NCI-H2081 (cell line): Measurements from ENCODE around the gene SIPA1L2.

Source experiments
- DNase-seq, 2 experiments: peaks; one replicate each; lab custom pipeline; 2025; lab: John Stamatoyannopoulos, UW

The SIPA1L2 gene, protein sequence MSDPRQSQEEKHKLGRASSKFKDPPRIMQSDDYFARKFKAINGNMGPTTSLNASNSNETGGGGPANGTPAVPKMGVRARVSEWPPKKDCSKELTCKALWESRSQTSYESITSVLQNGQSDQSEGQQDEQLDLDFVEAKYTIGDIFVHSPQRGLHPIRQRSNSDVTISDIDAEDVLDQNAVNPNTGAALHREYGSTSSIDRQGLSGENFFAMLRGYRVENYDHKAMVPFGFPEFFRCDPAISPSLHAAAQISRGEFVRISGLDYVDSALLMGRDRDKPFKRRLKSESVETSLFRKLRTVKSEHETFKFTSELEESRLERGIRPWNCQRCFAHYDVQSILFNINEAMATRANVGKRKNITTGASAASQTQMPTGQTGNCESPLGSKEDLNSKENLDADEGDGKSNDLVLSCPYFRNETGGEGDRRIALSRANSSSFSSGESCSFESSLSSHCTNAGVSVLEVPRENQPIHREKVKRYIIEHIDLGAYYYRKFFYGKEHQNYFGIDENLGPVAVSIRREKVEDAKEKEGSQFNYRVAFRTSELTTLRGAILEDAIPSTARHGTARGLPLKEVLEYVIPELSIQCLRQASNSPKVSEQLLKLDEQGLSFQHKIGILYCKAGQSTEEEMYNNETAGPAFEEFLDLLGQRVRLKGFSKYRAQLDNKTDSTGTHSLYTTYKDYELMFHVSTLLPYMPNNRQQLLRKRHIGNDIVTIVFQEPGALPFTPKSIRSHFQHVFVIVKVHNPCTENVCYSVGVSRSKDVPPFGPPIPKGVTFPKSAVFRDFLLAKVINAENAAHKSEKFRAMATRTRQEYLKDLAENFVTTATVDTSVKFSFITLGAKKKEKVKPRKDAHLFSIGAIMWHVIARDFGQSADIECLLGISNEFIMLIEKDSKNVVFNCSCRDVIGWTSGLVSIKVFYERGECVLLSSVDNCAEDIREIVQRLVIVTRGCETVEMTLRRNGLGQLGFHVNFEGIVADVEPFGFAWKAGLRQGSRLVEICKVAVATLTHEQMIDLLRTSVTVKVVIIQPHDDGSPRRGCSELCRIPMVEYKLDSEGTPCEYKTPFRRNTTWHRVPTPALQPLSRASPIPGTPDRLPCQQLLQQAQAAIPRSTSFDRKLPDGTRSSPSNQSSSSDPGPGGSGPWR (N-terminal part only)

DNA sequence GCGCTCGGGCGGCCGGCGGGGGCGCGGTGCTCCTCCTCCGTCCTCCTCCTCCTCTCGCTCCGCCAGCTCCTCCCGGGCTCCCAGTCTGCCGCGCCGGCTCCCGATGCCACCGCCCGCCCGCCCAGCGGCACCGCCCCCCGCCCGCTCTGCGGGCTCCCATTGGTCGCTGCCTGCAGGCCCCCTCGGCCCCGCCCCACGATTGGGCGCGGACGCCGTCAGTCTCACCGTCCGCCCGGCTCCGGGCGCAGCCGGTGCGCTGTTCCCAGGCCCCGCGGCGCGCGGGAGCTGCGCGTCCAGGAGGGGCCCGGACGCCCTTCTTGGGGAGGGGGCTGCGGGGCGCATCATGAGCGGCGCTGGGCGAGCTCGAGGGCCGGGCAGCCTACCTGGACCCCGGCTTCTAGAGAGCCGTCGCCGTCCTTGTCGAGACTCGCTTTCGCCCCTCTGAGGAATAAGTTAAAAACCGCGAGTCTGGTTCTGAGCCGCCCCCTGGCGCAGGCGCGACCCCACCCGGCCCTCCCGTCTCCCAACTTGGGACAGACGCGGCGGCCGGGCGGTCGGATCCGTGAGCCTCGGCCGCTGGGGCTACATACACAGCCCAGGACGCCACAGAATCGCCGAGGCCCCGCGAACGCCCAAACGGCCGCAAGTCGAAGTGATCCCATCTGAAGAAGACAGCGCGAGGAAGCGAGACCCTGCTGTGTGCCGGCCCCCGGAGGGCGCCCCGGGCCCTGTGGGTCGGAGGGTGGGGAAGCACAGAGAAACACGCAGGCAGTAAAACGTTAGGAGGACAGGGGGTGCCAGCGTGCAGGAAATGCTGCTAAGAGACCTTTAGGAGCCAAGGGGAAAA is at the start of gene SIPA1L2:
Gene SIPA1L2, minus strand, starts transcription at position 87 of the 847 bp plus-strand sequence. CDS start 114,794 bp downstream, outside the sequence.
- peak; percentile 91 to 92 for DNase-seq

DNA sequence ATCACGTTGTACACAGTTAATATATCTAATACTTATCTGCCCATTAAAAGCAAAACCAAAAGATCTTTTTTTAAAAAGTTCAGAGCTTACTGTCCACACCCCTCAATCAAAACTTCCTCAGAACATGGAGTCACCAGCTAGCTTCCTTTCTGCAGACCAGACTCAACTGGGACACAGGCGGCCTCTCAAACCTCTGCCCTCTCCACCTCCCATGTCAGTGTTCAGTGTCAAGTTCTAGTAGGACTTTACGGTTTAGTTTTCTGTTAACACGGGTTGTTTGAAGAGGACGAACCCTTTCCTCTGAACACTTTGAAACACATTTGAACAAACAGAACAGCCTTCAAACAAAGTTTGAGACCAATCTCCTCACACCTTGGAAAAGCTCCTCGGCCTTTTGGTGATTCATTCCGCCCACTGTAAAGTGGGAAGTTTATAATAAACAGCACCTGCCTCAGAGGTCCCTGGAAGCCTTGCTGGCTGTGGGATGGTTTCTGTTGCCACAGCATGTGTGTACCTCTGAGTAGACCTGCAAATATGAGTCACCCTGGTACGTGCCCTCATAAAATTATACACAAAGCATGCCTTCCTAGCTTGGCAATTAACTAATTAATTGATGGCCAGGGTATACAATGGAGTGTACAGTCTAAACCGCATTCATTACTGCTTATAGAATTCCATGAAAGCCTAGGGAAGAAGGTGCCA is 48.4 kb upstream of the SIPA1L2 start:
- DNase-seq, result no peak

DNA sequence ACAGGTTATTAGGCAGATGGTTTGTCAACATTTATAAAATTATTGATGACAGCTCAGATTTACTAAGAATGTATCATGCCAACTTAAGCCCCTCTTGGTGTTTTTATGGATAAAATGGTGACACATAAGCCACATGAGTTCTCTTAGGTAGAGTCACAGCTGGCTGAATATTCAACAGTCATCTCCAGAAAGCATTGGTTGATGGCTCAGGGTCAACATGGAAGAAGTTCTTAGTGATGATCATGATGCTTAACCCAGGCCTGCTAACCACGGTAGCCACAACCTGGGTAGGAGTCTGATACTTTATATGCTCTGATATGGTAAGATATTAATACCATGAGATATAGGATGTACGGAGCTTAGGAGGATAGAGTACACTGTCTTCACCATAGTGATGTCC is 46.4 kb upstream of the SIPA1L2 start:
- no peak for DNase-seq

DNA sequence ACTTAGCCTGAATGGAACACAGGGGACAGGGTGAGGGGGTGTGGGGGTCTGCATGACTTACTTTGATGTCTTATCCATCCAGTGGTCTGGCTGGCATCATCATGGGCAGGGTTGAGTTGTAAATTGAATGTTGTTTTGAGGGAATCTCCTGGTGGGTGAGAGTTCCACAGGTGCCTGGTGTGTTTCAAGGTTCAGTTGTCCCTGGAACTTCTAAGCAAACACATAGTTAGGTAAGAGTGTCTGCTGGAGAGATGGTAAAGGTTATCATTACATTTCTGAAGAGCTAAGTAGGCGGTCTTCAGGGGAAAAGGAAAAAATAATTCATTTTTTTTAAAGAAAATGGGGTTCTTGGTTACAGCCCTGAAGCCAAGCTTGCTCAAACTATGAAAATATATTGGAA is 46.0 kb upstream of the SIPA1L2 start:
- DNase-seq, result no peak

DNA sequence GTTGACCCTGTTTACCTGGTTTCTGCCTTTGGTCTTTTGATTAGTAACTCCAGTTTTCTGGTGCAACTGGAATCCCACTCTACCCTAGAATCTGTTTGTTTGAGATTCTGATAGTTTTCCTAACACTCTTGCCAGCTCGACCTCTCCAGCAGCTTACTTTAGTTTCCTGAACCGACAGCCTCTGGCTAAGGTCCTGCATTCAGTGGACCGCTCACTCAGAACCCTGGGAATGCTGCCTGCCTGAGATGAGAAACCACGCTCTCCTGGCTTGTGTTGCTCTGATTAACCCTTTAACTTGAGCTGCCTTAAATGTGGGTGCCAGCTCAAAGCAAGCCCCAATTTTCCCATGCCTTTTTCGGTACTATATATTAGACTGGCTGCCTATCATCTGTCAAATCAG is 45.3 kb upstream of the SIPA1L2 start:
- no peak for DNase-seq

DNA sequence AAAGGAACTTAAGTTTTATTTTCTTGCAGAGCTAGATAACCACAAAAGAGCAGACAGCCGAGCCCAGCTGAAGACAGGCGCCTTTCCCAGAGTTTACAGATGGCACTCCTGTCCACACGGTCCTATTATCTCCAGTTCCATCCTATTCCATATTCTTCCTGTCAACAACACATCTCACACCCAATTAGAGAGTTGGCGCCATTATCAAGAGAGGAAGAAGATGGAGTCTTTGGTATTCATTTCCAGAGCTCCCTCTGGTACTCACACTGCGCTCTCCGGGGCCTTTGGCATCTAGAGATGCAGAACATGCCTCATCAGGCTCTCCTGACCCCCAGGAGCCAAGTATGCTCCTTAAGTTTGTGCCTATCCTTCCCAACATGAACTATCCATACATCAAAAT is 43.3 kb upstream of the SIPA1L2 start:
- DNase-seq, result no peak

DNA sequence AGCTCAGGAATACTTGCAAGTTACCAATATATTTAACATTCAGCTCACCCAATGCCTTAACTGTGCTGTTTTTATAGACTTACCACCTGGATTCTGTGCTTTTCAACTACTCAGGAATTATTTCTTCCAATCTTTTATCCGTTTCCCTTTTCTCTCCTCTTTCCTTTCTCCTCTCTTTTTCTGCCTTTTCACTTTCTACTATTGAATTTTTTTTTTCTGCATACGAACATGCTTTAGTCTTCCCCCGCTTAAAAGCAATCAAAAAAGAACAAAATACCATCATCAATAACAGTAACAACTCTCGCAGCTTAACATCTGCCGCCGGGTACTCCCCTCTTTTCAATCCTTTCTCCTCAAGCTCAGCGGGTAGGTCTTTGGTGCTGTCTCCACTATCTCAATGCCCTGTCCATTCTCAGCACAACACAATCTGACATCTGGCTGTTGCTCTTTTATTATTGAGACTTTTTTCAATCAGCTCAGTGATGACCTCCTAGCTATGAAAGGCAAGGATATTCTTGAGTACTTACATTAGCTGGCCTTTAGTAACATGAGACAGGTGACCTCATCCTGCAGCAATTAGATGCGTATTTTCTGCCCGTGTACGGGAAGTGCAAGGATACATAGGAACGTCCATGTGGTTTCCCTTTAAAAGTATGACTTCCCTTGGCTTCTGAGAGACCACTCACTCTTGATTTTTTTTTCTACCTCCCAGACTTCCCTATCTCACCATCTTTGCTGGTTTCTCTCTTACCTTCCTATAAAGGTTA is 40.2 kb upstream of the SIPA1L2 start:
- DNase-seq, result no peak

DNA sequence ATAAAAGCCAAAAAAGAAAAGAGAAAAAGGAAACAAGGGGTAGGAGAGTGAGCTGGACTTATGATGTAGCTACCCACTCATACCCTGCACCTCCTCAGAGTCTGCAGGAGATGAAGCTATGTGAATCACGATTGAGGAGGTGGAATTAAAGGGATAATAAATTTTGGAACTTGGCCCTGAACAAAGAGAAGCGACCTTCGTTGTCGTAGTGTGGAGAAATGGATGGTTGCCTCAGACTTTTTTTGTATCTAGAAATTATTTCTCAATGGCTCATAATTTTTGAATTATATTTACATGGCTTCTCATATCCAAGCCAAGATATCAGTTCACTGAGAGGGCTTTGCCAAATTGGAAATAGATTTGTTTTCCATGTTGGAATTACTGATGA is 37.8 kb upstream of the SIPA1L2 start:
- no peak for DNase-seq

DNA sequence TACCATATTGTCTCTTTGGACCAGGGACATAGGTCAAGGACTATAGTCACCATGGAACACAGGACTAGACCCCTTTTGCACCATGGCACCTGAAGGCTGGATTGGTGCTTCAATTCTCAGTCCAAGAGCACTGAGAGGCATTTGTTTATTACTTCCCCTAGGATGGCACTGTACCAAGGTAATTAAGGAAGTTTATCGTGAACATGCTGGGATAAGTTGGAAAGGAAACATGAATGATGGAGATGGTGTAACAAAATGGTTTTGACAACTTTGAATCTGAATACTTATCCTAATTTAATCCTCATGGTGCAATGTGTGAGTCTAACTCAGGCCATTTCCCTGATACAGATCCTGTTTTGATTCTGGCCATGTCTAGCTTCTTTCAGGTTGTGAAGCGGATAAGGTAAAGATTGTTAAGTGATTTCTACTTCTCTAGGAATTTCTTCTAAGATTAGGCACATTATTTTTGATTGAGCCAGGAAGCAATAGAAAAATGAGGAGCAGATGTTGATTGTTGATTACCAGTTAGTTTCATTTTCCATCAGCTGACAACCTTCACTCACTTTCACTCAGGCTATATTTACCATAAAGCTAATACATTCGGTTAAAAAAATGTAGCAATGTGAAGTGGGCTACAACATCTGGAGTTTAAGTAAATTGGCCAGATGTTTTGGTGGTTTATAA is 37.3 kb upstream of the SIPA1L2 start:
- no peak for DNase-seq

DNA sequence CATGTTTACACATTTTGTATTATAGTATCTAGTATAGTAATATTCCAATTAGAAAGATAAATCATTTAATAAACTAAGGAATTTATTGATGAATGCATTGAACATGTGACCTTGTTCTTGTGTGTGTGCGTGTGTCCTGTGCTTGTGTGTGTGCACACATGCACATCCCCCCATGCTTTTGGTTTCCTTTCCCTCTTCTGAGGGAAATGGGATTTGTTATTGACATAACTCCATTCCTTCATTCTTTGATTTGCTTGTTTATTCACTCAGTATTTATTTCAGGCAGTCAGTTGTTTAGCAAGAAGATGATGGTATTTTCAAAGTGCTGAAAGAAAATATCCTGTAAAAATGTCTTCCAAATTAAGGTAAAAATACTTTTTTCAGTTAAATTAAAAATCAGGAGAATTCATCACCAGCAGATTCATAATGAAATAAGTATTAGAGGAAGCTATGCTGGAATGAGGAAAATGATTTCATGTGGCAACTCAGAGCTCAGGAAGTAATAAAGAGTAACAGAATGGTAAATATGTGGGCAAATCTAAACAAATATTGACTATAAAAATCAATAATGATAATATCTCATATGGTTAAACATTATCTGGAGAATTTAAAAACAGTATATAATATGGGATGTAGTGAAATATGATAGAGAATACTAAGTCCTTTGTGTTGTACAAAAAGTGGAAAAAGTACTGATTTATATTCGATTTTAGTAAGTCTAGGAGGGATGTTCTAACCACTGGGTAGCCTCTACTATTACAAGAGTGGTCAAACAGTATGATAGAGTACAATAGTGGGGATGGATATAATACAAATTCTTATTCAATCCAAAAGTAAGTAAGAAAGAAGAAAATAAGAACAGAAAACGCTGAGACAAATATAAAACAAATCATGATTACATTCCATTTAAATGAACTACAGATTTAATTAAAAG is 35.2 kb upstream of the SIPA1L2 start:
- DNase-seq, result no peak

DNA sequence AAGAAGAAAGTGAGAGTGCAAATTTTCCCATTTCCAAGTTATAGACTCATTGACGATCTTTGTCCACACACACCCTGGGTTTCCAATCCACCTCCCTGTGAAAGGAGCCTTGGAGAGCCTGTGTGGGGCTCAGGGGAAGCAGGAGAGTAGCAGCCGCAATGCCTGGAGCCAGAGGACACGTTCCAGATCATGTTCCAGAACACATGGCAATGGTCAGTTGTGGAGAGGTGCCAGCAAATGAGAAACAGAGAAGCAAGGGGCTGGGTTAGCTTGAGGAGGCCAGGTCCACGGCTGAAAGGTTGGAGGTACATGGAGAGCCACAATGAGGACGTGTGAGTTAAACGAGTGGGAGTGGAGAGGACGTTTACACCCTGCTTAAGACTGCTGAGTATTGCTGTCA is 33.0 kb upstream of the SIPA1L2 start:
- no peak for DNase-seq

DNA sequence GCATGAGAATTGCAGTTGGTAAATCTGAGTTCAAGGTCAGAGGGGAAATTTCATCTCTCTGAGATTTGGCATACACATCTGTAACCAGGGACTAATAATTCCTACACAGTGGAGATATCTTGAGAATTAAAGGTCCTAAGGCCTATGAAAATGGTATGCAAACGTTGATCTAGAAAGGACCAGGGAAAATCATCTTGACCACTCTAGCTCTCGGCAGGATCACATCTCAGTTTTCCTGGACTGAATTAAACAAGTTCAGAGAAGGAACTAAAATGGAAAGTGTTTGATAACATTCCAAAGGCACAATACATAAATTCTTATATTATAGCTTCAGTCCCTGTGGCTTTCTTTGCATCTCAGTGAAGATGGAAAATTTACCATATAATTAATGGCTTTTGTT is 28.5 kb upstream of the SIPA1L2 start:
- DNase-seq, result no peak

DNA sequence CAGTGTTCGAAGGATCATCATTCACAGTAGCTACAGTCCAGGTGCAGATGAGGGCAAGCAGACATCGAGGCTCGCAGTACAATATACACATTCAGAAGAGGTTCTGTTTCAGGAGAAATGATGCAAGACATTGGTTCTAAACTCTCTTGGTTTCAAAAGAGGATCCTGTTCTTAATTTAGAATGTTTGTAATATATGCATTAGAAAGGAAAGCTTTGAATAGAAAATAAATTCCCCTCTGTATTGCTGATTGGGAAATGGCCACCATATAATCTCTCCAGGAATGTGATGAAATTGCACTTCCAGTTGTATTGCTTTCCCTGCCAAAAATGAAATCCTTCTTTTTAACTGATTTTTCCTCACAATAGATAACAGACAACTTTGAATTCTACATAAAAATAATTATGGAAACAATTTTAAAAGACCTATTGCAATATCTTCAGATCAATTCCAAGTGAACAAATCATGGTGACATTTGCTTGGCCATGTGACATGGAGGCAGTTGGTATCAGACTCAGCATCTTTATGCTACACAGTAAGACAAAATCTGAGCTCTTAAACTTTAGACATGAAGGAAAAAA is 27.6 kb upstream of the SIPA1L2 start:
- no peak for DNase-seq

DNA sequence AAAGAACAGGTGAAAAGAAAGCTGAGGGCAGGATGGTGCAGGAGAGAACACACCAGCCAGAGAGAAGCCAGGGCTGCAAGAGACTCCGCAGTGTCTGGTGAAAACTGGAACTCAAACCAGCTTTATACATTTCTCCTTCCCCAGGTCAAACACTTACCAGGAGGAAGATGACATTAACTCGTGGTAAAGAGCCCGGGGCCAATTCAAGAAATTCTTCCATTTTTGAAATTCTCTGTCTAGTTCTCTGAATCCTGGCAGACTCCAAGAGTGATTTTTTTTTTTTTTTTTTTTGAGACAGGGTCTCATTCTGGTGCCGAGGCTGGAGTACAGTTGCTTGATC is 25.8 kb upstream of the SIPA1L2 start:
- DNase-seq, result no peak

DNA sequence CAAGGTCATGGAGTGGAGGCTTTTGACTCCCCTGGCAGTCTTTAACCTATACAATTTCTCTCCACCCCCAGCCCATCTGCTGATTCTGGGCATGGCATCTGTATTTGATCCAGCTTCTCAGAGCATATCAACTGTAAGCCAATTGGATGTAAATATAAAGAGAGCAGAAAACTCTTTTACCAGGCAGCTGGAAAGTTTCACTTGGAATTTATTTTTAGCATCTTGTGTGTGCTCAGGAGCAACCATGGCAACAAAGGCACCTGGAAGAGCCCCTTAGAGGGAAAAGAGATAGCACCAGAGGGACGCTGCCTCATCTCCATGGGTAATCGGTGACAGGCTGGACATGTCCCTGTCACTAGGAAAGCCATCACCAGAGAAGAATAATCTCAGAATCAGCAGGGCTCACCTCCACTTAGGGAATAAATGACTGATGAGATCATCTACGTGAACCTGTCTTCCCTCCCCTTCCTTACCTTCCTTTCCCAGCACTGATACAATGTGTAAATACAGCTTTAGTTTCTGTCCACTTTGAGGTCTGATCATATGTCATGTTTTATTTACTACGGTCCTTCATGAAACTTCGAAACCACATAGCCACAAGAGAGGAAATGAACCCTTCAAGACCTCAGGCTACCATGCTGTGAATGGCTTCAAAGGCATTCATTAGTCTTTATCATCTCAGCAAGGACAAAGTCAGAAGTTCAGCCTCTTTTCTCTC is 25.3 kb upstream of the SIPA1L2 start:
- peak in 1 of 2 experiments; percentile 12 for DNase-seq

DNA sequence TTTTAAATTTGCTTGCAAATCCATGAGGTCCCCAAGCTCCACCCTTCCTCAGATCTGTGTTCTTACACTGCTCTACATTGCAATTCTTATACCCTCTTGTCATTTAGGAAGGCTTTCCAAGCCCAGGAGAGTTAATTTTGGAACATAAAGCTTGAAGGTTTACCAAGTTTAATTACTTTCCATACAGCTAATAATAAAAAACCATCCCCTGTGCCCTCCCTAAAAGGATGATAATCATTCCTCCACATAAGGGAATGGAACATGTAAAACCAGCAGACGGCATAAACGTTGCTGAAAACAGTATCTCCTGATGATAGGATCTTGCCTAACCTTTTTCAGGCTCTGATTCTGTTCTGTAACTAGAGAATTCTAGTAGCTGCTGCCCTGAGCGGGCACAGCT is 23.9 kb upstream of the SIPA1L2 start:
- no peak for DNase-seq

DNA sequence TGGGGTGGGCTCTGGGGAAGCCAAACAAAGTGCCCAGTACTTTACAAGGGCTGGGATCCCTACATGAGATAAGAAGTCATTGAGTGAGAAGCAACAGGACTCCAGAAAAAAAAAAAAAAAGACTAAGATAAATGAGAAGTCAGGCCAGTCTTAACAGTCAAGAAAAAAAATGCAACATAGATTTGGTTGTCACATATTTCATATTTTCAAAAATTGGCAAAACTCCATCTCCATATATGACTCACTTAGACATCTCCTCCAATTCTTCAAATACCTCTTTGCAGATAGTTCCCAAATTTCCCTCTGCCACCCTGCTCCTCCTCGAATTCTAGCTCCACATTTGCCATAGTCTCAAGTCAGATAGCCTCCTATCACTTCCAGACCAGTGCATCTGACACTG is 20.9 kb upstream of the SIPA1L2 start:
- no peak for DNase-seq

DNA sequence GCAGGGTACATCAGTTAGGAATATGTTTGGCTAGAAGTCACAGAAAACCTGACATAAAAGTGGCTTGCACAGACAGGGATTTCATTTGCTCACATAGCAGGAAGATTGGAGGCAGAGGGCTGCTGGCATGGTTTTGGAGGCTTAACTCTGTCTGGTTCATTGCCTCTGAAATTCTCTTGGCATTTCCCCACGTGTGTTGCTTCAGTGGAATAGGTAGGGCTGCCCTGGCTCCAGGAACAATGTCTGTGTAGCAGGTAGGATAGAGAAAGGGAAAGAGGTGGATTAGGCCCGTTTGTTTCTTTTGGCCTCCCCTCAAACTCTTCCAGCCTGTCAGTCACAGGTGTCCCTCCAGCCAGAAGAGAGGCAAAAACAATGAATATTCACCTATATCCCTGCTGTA is 20.5 kb upstream of the SIPA1L2 start:
- DNase-seq, result no peak
